Lower lobe of right lung (tissue), 2 donors: ENCODE results near the gene BAMBI. TPM values are rescaled to one million over a fixed set of nuclear protein-coding genes. Genes with fewer than 3 reads are reported as not detected.
"Not testable (repeated sequence)": the region's sequence is repeated elsewhere in the genome, so short reads cannot be mapped to it uniquely, and the experiment has no call there.

Source experiments
- ATAC-seq, 2 donors: fragments of 200-7000 bp; cut with Tn5 transposase; one replicate each; pipeline ENCODE4 v1.9.1; 2020 to 2022; ENCODE audit warnings: mild to moderate bottlenecking in 2 of 2, moderate library complexity in 2 of 2
- DNase-seq: peaks from one replicate; pipeline ENCODE4 v3.0.0-alpha.2; 2020
- H3K27ac ChIP-seq: fragments of 200-600 bp; one replicate; pipeline ENCODE4 v1.8.0; 2022
- H3K27me3 ChIP-seq: fragments of 200-600 bp; one replicate; pipeline ENCODE4 v1.8.0; 2022; ENCODE audit warnings: low read depth
- H3K36me3 ChIP-seq: fragments of 200-600 bp; one replicate; pipeline ENCODE4 v1.8.0; 2022; ENCODE audit warnings: mild to moderate bottlenecking
- H3K4me1 ChIP-seq: fragments of 200-600 bp; one replicate; pipeline ENCODE4 v1.8.0; 2022
- H3K4me3 ChIP-seq: fragments of 200-600 bp; one replicate; pipeline ENCODE4 v1.8.0; 2022; ENCODE audit warnings: mild to moderate bottlenecking
- H3K9me3 ChIP-seq: fragments of 200-600 bp; one replicate; pipeline ENCODE4 v1.8.0; 2022
- intact Hi-C: fragments of 100-400 bp; cut with DNase I; formaldehyde crosslinking; loops from one replicate; pipeline ENCODE4 v1.11.0; 2022
- total RNA-seq: library from RNA; stranded (reverse); fragmentation: NEBNext Ultra II Directional; extraction: Animal tissue kit (Norgen Biotek cat#: 25700); gene quantifications from one replicate; pipeline ENCODE4 v1.2.1, GENCODE V29; 2021
- TF ChIP-seq, protein P1 (sequence below): fragments of 200-600 bp; IDR thresholded peaks from one replicate; pipeline ENCODE4 v1.8.0; 2022; ENCODE audit warnings: antibody characterized with exemption, mild to moderate bottlenecking
- donor health status: DM: no; HTN: yes; CAD: no; lungs with severe emphysema.

BAMBI gene
- total RNA-seq, 1 donor from 2014 or later, result 7.9 TPM

- no peak overlapping the region for H3K4me3 ChIP-seq
- H3K36me3 ChIP-seq, result no peaks in the 10 kb centered on the region
- H3K27me3 ChIP-seq, result no peaks in the 10 kb centered on the region
- H3K9me3 ChIP-seq, result peaks cover 10% of the 10 kb centered on the region
- TF ChIP-seq, protein P1, sequence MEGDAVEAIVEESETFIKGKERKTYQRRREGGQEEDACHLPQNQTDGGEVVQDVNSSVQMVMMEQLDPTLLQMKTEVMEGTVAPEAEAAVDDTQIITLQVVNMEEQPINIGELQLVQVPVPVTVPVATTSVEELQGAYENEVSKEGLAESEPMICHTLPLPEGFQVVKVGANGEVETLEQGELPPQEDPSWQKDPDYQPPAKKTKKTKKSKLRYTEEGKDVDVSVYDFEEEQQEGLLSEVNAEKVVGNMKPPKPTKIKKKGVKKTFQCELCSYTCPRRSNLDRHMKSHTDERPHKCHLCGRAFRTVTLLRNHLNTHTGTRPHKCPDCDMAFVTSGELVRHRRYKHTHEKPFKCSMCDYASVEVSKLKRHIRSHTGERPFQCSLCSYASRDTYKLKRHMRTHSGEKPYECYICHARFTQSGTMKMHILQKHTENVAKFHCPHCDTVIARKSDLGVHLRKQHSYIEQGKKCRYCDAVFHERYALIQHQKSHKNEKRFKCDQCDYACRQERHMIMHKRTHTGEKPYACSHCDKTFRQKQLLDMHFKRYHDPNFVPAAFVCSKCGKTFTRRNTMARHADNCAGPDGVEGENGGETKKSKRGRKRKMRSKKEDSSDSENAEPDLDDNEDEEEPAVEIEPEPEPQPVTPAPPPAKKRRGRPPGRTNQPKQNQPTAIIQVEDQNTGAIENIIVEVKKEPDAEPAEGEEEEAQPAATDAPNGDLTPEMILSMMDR, result no peak
- ATAC-seq (no peak), DNase-seq (no peak)
- no peaks in the 10 kb centered on the region for H3K4me1 ChIP-seq
- no peak overlapping the region for H3K27ac ChIP-seq
- intact Hi-C loops, result no loop called here
These were observed 40.0 kb upstream of the BAMBI start for GRCh38 chr10:28637346-28637745.

GRCh38 chr10:28638392-28638791 lies 38.9 kb upstream of the BAMBI start:
- Histone ChIP-seq H3K9me3 (peaks cover 10% of the 10 kb centered on the region), H3K36me3 (no peaks in the 10 kb centered on the region), H3K4me3 (no peak overlapping the region), H3K4me1 (no peaks in the 10 kb centered on the region), H3K27ac (no peak overlapping the region), H3K27me3 (no peaks in the 10 kb centered on the region)
- intact Hi-C loops, result no loop called here
- DNase-seq (no peak), ATAC-seq (no peak)
- TF ChIP-seq, protein P1, result no peak

DNA sequence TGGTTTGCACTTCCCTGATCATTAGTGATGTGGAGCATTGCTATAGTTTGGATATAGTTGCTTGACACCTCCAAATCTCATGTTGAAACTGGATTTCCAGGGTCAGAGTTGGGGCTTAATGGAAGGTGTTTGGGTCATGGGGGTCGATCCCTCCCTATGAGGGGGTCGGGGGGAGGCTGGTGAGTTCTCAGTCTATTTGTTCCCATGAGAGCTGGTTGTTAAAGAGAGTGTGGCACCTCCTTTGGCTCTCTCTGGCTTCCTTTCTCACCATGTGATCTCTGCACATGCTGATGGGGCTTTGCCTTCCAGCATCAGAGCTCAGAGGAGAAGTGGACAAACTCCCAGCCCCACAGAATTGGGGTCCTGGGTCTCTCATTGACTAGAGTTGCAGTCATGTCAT lies 36.8 kb upstream of the BAMBI start:
- intact Hi-C loops, result no loop called here
- TF ChIP-seq, protein P1, result no peak
- peaks cover 10% of the 10 kb centered on the region for H3K9me3 ChIP-seq
- no peak for ATAC-seq
- H3K4me1 ChIP-seq, result no peaks in the 10 kb centered on the region
- DNase-seq, result no peak
- no peak overlapping the region for H3K27ac ChIP-seq
- H3K4me3 ChIP-seq, result no peak overlapping the region
- no peaks in the 10 kb centered on the region for H3K27me3 ChIP-seq
- no peaks in the 10 kb centered on the region for H3K36me3 ChIP-seq

DNA sequence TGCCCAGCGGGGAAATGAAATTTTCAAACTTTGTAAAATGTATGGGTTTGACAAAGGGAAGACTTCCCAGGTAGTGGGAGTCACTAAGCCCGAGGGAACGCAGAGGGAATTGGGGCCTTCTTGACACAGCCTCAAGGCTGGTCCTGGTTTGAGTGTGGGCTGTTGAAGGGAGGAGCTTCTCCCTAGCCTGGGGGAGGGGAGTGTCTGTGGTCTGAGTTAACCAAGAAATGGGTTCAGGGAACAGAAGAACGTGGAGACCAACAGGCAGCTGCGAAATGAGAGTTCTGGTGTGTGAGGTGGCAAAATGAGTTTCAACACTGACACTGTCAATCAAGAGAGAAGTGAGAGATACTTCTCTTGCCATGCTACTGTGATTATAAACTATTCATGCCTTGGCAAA lies 32.7 kb upstream of the BAMBI start:
- Histone ChIP-seq H3K4me3 (no peak overlapping the region), H3K9me3 (no peaks in the 10 kb centered on the region), H3K36me3 (no peaks in the 10 kb centered on the region), H3K27me3 (no peaks in the 10 kb centered on the region), H3K27ac (no peak overlapping the region), H3K4me1 (no peaks in the 10 kb centered on the region)
- ATAC-seq, result no peak
- intact Hi-C loops, result no loop called here
- TF ChIP-seq, protein P1, result no peak
- no peak for DNase-seq

DNA sequence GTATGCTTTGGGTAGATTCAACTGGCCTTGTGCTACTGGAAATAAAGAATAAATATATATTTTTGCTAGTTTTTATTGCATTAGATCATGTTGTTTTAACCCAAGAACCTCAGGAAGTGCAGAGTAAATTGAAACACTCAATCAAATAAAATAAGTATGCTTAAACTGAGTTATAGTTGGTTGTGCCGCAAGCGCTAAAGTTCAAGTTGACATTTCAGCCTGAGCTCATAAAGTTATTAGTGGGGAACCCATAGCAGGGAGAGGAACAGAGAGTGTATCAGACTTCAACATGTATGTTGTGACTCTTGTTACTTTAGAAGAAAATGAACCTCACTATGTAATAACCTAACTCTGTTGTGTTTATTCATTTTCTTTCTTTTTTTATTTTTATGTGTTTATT lies 25.2 kb upstream of the BAMBI start:
- no peak for DNase-seq
- H3K36me3 ChIP-seq, result no peaks in the 10 kb centered on the region
- H3K9me3 ChIP-seq, result no peaks in the 10 kb centered on the region
- TF ChIP-seq, protein P1, result no peak
- intact Hi-C loops, result no loop called here
- no peaks in the 10 kb centered on the region for H3K27me3 ChIP-seq
- no peak for ATAC-seq
- H3K4me3 ChIP-seq, result no peak overlapping the region
- H3K4me1 ChIP-seq, result no peaks in the 10 kb centered on the region
- H3K27ac ChIP-seq, result no peak overlapping the region

GRCh38 chr10:28652703-28653102 lies 24.6 kb upstream of the BAMBI start:
- Histone ChIP-seq H3K9me3 (no peaks in the 10 kb centered on the region), H3K27me3 (no peaks in the 10 kb centered on the region), H3K4me1 (no peaks in the 10 kb centered on the region), H3K27ac (no peak overlapping the region), H3K36me3 (no peaks in the 10 kb centered on the region), H3K4me3 (no peak overlapping the region)
- ATAC-seq (no peak), DNase-seq (no peak)
- TF ChIP-seq, protein P1, result no peak
- intact Hi-C loops, result no loop called here

- H3K4me1 ChIP-seq, H3K27me3 ChIP-seq, H3K9me3 ChIP-seq, H3K4me3 ChIP-seq, H3K27ac ChIP-seq, ATAC-seq, intact Hi-C loops, DNase-seq, H3K36me3 ChIP-seq: not testable (repeated sequence)
These were observed 18.5 kb upstream of the BAMBI start for GRCh38 chr10:28658824-28659223.
